ENCODE data around the gene RASIP1. TPM values are rescaled to one million over a fixed set of nuclear protein-coding genes. Genes with fewer than 3 reads are reported as not detected.
"Not testable (repeated sequence)": the region's sequence is repeated elsewhere in the genome, so short reads cannot be mapped to it uniquely, and the experiment has no call there.

The RASIP1 gene
- total and polyA plus RNA-seq, 2 donors (not counting 1 experiment from before 2014, with no cell fraction given): 0.20 TPM; not detected in 1

GRCh38 chr19:48768994-48769713, 28.7 kb upstream of the RASIP1 start:
- ATAC-seq (ENCODE audit: low read depth) (no peak), DNase-seq (no peak)
- intact Hi-C loops (cut with micrococcal nuclease): no loop called here
- H3K27me3 ChIP-seq (replicated peaks in 1 of 4; ENCODE audit: control extremely low read depth in 1 of 4, control insufficient read depth in 3 of 4, insufficient read depth in 4 of 4, low read length in 3 of 4): peaks cover 0 to 5% (median 0%) of the 10 kb centered on the region in 4 experiments
- H3K4me3 Mint-ChIP-seq: no peak overlapping the region
- no peak overlapping the region for H3K27ac Mint-ChIP-seq
- no peak overlapping the region for H3K4me2 ChIP-seq (replicated peaks; ENCODE audit: low read depth, low read length, poor library complexity, severe bottlenecking)
- no peak for TF ChIP-seq EZH2 (IDR thresholded peaks at IDR 0.05; ENCODE audit: borderline replicate concordance, insufficient read depth, low read depth, low read length, poor library complexity, severe bottlenecking)
- H3K4me1 Mint-ChIP-seq: no peaks in the 10 kb centered on the region
- no peak overlapping the region for H3K27ac ChIP-seq (ENCODE audit: low read length in 2 of 2)
- no peaks in the 10 kb centered on the region for H3K36me3 ChIP-seq (replicated peaks in 1 of 2; ENCODE audit: control extremely low read depth in 1 of 2, control insufficient read depth in 1 of 2, extremely low read depth in 1 of 2, insufficient read depth in 2 of 2, low read length in 1 of 2)
- H3K9me3 Mint-ChIP-seq (ENCODE audit: insufficient read depth): no peaks in the 10 kb centered on the region
- peaks cover 30% of the 10 kb centered on the region for H3K27me3 Mint-ChIP-seq
- H3K4me1 ChIP-seq (ENCODE audit: control insufficient read depth in 2 of 2, insufficient read depth in 2 of 2, low read length in 2 of 2): no peaks in the 10 kb centered on the region
- no peak overlapping the region for H3K9ac ChIP-seq (ENCODE audit: low read length)
- no peak overlapping the region for H3K4me3 ChIP-seq (ENCODE audit: control extremely low read depth in 1 of 5, extremely low read depth in 1 of 5, insufficient read depth in 1 of 5, low read depth in 2 of 5, low read length in 4 of 5)
- no peak overlapping the region for H2AFZ ChIP-seq (ENCODE audit: insufficient read depth, low read depth, low read length, poor library complexity, severe bottlenecking)
- POLR2A ChIA-PET: no interaction called here
- CTCF ChIA-PET: interaction anchor here (1.3 kb wide), 1 partner anchor 231 kb away, joined by 5 read pairs; no protein-coding TSS in a partner anchor
- no peaks in the 10 kb centered on the region for H4K20me1 ChIP-seq (ENCODE audit: control insufficient read depth, insufficient read depth, low read length, poor library complexity, severe bottlenecking)
- 84% methylated on average over 9 of the region's 11 CpGs for WGBS (ENCODE audit: insufficient coverage)
- no peaks in the 10 kb centered on the region for H3K79me2 ChIP-seq (ENCODE audit: control insufficient read depth, insufficient read depth, low read length)
- peaks cover 0 to 3% (median 0%) of the 10 kb centered on the region in 3 donors for H3K9me3 ChIP-seq (ENCODE audit: control extremely low read depth in 1 of 3, control insufficient read depth in 2 of 3, insufficient read depth in 1 of 3, low read length in 2 of 3)

GRCh38 chr19:48768171-48768753, 27.9 kb upstream of the RASIP1 start:
- intact Hi-C loops (cut with micrococcal nuclease); H3K4me3 ChIP-seq (ENCODE audit: control extremely low read depth in 1 of 5, extremely low read depth in 1 of 5, insufficient read depth in 1 of 5, low read depth in 2 of 5, low read length in 4 of 5); DNase-seq; H3K27ac ChIP-seq (ENCODE audit: low read length in 2 of 2); H3K4me1 Mint-ChIP-seq; H4K20me1 ChIP-seq (ENCODE audit: control insufficient read depth, insufficient read depth, low read length, poor library complexity, severe bottlenecking); H3K27me3 ChIP-seq (replicated peaks in 1 of 4; ENCODE audit: control extremely low read depth in 1 of 4, control insufficient read depth in 3 of 4, insufficient read depth in 4 of 4, low read length in 3 of 4); H3K4me1 ChIP-seq (ENCODE audit: control insufficient read depth in 2 of 2, insufficient read depth in 2 of 2, low read length in 2 of 2); H3K9me3 ChIP-seq (ENCODE audit: control extremely low read depth in 1 of 3, control insufficient read depth in 2 of 3, insufficient read depth in 1 of 3, low read length in 2 of 3); H3K36me3 ChIP-seq (replicated peaks in 1 of 2; ENCODE audit: control extremely low read depth in 1 of 2, control insufficient read depth in 1 of 2, extremely low read depth in 1 of 2, insufficient read depth in 2 of 2, low read length in 1 of 2); CTCF ChIA-PET; H3K79me2 ChIP-seq (ENCODE audit: control insufficient read depth, insufficient read depth, low read length); ATAC-seq (ENCODE audit: low read depth); POLR2A ChIA-PET; H3K9ac ChIP-seq (ENCODE audit: low read length); H2AFZ ChIP-seq (ENCODE audit: insufficient read depth, low read depth, low read length, poor library complexity, severe bottlenecking); H3K4me3 Mint-ChIP-seq; H3K27ac Mint-ChIP-seq; H3K9me3 Mint-ChIP-seq (ENCODE audit: insufficient read depth); H3K4me2 ChIP-seq (replicated peaks; ENCODE audit: low read depth, low read length, poor library complexity, severe bottlenecking): not testable (repeated sequence)
- peaks cover 30% of the 10 kb centered on the region for H3K27me3 Mint-ChIP-seq
- WGBS (ENCODE audit: insufficient coverage): no CpG with 5 or more reads among the region's 6 CpGs

DNA sequence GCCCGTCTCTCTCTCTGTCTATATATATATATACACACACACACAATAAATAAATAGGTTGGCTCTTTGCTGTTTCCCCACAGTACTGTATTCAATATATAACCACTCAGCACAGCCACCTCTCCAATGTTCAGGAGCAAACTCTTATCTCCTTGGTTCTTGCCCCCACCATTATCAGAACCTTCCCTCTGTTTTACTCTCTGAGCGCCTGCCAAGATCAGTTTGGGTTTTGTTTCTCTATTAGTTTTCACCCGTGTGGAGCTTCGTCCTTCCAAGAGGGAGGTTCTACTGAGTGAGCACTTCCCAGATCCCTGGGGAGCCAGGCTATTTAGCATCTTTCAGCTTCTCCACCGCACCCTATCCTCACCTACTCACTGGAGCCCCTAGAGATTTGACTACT, 25.4 kb upstream of the RASIP1 start:
- H3K4me1 ChIP-seq (ENCODE audit: control insufficient read depth in 2 of 2, insufficient read depth in 2 of 2, low read length in 2 of 2); H3K9ac ChIP-seq (ENCODE audit: low read length); H3K9me3 Mint-ChIP-seq (ENCODE audit: insufficient read depth); H3K9me3 ChIP-seq (ENCODE audit: control extremely low read depth in 1 of 3, control insufficient read depth in 2 of 3, insufficient read depth in 1 of 3, low read length in 2 of 3); H4K20me1 ChIP-seq (ENCODE audit: control insufficient read depth, insufficient read depth, low read length, poor library complexity, severe bottlenecking); H3K27ac Mint-ChIP-seq; H3K27ac ChIP-seq (ENCODE audit: low read length in 2 of 2); CTCF ChIA-PET; H3K4me3 ChIP-seq (ENCODE audit: control extremely low read depth in 1 of 5, extremely low read depth in 1 of 5, insufficient read depth in 1 of 5, low read depth in 2 of 5, low read length in 4 of 5); H3K4me2 ChIP-seq (replicated peaks; ENCODE audit: low read depth, low read length, poor library complexity, severe bottlenecking); POLR2A ChIA-PET; intact Hi-C loops (cut with micrococcal nuclease); H3K79me2 ChIP-seq (ENCODE audit: control insufficient read depth, insufficient read depth, low read length); H3K4me3 Mint-ChIP-seq; H2AFZ ChIP-seq (ENCODE audit: insufficient read depth, low read depth, low read length, poor library complexity, severe bottlenecking); H3K27me3 ChIP-seq (replicated peaks in 1 of 4; ENCODE audit: control extremely low read depth in 1 of 4, control insufficient read depth in 3 of 4, insufficient read depth in 4 of 4, low read length in 3 of 4); H3K4me1 Mint-ChIP-seq; H3K36me3 ChIP-seq (replicated peaks in 1 of 2; ENCODE audit: control extremely low read depth in 1 of 2, control insufficient read depth in 1 of 2, extremely low read depth in 1 of 2, insufficient read depth in 2 of 2, low read length in 1 of 2); DNase-seq; ATAC-seq (ENCODE audit: low read depth): not testable (repeated sequence)
- peaks cover 35% of the 10 kb centered on the region for H3K27me3 Mint-ChIP-seq
- WGBS (ENCODE audit: insufficient coverage): no CpG with 5 or more reads among the region's 5 CpGs
